Stomach (tissue), 9 donors: ENCODE results near the gene CSTF1. TPM values are rescaled to one million over a fixed set of nuclear protein-coding genes. Genes with fewer than 3 reads are reported as not detected.

Experiments
- DNase-seq, 2 donors: peaks; one replicate each; pipeline versions ENCODE4 v3.0.0 to v3.0.0-alpha.2; 2013 to 2019
- H3K27ac ChIP-seq, 5 donors: fragments of 200-600 bp in 4 of 5; sonication (generic) in 4 of 5; one replicate each; pipeline ENCODE4 v1.5.1; 2013 to 2019; ENCODE audit warnings: mild to moderate bottlenecking in 1 of 5, moderate library complexity in 1 of 5
- H3K27me3 ChIP-seq, 3 donors: fragments of 200-600 bp; sonication (generic); one replicate each; pipeline ENCODE4 v1.5.1; 2017 to 2019; ENCODE audit warnings: mixed run types in 1 of 3
- H3K36me3 ChIP-seq, 4 donors: fragments of 200-600 bp; sonication (generic); 1 replicate in 3 of 4; 2 replicates in 1 of 4; pipeline ENCODE4 v1.5.1; 2016 to 2019
- H3K4me1 ChIP-seq, 4 donors: fragments of 200-600 bp; sonication (generic); one replicate each; pipeline ENCODE4 v1.5.1; 2016 to 2019
- H3K4me3 ChIP-seq, 4 donors: fragments of 200-600 bp; sonication (generic) in 3 of 4; one replicate each; pipeline ENCODE4 v1.5.1; 2016 to 2019; ENCODE audit warnings: mild to moderate bottlenecking in 1 of 4
- H3K9me3 ChIP-seq, 4 donors: fragments of 200-600 bp; sonication (generic); one replicate each; pipeline ENCODE4 v1.5.1; 2016 to 2019
- EP300 ChIP-seq: sonication (generic); formaldehyde crosslinking; IDR thresholded peaks from one replicate; pipeline ENCODE4 v1.6.1; 2017; ENCODE audit warnings: antibody characterized with exemption
- POLR2A ChIP-seq, 4 donors: fragments of 450-650 bp; IDR thresholded peaks; one replicate each; pipeline ENCODE4 v1.6.1; 2016; ENCODE audit warnings: antibody characterized with exemption in 4 of 4, control low read depth in 2 of 4, mild to moderate bottlenecking in 1 of 4, moderate library complexity in 1 of 4
- POLR2AphosphoS5 ChIP-seq, 3 donors: sonication (generic); formaldehyde crosslinking; IDR thresholded peaks; one replicate each; pipeline ENCODE4 v1.6.1; 2016; ENCODE audit warnings: antibody characterized with exemption in 3 of 3
- WGBS, 5 donors: extraction: QIAGEN DNeasy Blood & Tissue Kit in 3 of 5; methylation state at CpG; one replicate each; pipeline versions ENCODE4 v1.1.5 to v1.1.7; 2013 to 2018; 5-methylcytosine and 5-hydroxymethylcytosine counted together
- intact Hi-C: fragments of 100-400 bp; cut with DNase I; formaldehyde crosslinking; loops from one replicate; pipeline ENCODE4 v1.15.1; 2023; ENCODE audit warnings: low total_unique reads
- polyA plus RNA-seq, 3 donors: library from polyadenylated mRNA; stranded (reverse); fragments of 200-250 nt; gene quantifications; one replicate each; pipeline ENCODE4 v1.2.3, GENCODE V29; 2013
- total RNA-seq, 5 donors: library from RNA; depleted of rRNA; stranded (reverse); fragments of >200 nt; gene quantifications; one replicate each; pipeline versions ENCODE4 v1.1.0 to v1.2.3, GENCODE V29; 2014 to 2016
- TF ChIP-seq, protein P1 (sequence below), 7 experiments: fragments of 450-650 bp in 4 of 7; fragments of 200-600 bp in 3 of 7; sonication (generic) in 3 of 7; IDR thresholded peaks; one replicate each; pipeline ENCODE4 v1.5.1; 2016 to 2019; ENCODE audit warnings: antibody characterized with exemption in 7 of 7, control low read depth in 2 of 7, mild to moderate bottlenecking in 1 of 7
- donor health status: healthy with polysubstance abuse.
- donor health status: Bipolar disorder and iron deficiency.
- donor health status: healthy.

Gene CSTF1
- total and polyA plus RNA-seq, 8 donors = 7.1 to 86.2 (median 17.1) TPM

DNA sequence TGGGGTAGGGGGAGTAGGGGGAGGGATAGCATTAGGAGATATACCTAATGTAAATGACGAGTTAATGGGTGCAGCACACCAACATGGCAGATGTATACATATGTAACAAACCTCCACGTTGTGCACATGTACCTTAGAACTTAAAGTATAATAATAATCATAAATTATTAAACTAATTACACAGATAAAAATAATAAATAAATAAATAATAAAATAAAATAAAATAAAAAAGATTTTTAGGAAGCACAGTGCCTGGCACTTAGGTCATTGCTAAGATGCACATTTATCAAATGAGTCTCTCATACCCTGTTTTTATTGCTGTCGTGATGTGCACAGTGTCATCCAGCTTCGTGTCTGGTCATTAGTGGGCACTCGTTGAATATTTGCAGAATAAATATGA lies 57.0 kb downstream of the CSTF1 start:
- no peak overlapping the region for H3K27ac ChIP-seq
- no peak for DNase-seq
- H3K4me3 ChIP-seq = no peak overlapping the region
- H3K4me1 ChIP-seq = no peaks in the 10 kb centered on the region
- intact Hi-C loops = no loop called here
- H3K27me3 ChIP-seq = peaks cover 0 to 14% (median 0%) of the 10 kb centered on the region in 3 donors
- no peaks in the 10 kb centered on the region for H3K36me3 ChIP-seq
- 88 to 94% (median 91%) methylated on average over 5 of the region's 5 CpGs for WGBS, 5 donors
- TF ChIP-seq POLR2AphosphoS5 (IDR thresholded peaks at IDR 0.05) (no peak), EP300 (no peak), POLR2A (IDR thresholded peaks at IDR 0.05) (no peak)
- TF ChIP-seq, protein P1, sequence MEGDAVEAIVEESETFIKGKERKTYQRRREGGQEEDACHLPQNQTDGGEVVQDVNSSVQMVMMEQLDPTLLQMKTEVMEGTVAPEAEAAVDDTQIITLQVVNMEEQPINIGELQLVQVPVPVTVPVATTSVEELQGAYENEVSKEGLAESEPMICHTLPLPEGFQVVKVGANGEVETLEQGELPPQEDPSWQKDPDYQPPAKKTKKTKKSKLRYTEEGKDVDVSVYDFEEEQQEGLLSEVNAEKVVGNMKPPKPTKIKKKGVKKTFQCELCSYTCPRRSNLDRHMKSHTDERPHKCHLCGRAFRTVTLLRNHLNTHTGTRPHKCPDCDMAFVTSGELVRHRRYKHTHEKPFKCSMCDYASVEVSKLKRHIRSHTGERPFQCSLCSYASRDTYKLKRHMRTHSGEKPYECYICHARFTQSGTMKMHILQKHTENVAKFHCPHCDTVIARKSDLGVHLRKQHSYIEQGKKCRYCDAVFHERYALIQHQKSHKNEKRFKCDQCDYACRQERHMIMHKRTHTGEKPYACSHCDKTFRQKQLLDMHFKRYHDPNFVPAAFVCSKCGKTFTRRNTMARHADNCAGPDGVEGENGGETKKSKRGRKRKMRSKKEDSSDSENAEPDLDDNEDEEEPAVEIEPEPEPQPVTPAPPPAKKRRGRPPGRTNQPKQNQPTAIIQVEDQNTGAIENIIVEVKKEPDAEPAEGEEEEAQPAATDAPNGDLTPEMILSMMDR (IDR thresholded peaks at IDR 0.05) = no peak
- H3K9me3 ChIP-seq = no peaks in the 10 kb centered on the region

DNA sequence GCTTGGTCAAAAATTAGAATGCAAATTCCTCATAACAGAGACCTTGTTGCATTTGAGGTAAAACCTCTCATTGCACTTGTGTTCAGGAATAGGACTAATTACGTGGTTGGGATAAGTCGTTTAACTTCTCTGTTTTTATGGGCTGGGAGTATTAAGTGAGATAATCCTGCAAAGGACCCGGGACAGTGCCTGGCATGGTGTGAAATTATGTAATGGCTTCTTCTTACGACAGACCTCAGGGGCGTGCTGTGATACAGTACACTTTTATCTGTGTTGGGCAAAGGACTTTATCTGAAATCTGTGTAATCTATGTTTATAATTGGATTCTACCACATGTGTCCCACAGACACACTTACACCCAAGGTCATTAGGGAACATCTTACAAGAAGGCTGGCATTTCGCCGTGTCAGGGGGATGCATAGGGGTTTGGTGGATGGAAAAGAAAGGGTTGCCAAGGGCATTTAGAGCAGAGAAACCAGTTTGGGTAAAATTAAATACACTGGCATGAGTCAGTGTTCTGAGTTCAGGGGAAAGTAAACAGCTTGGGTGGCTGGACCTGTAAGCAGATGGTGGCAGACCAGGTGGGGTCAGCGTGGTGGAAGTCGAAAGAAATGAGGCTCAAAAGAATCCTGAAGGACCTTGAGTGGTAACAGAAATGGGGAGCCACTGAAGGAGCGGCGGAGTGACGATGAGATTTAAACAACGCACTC lies 58.8 kb downstream of the CSTF1 start:
- intact Hi-C loops = no loop called here
- WGBS, 5 donors = 68 to 78% (median 73%) methylated on average over 13 of the region's 13 CpGs

DNA sequence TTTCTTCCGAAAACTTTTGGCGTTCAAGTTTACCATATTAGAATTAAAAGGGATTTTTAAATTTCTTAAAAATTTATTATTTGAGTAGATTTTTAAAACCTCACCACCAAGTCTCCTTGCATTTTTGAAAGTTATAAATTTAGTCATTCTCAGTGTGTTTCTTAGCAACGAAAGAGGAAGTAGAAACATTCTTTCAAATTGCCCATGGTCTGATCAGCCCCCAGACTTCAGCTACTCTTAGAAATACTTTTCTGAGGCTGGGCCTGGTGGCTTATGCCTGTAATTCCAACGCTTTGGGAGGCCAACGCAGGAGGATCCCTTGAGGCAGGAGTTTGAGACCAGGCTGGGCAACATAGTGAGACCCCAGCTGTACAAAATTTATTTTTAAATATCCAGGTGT lies 60.9 kb downstream of the CSTF1 start:
- Histone ChIP-seq H3K27me3 (no peaks in the 10 kb centered on the region), H3K4me3 (no peak overlapping the region), H3K4me1 (no peaks in the 10 kb centered on the region), H3K36me3 (peaks cover 0 to 1% (median 0%) of the 10 kb centered on the region in 4 donors), H3K27ac (no peak overlapping the region), H3K9me3 (no peaks in the 10 kb centered on the region)
- no peak for TF ChIP-seq EP300
- TF ChIP-seq, protein P1 (IDR thresholded peaks at IDR 0.05) = no peak
- TF ChIP-seq POLR2A (IDR thresholded peaks at IDR 0.05) = no peak
- TF ChIP-seq POLR2AphosphoS5 (IDR thresholded peaks at IDR 0.05) = no peak
- intact Hi-C loops = no loop called here
- 73 to 82% (median 79%) methylated on average over 5 of the region's 5 CpGs for WGBS, 5 donors
- DNase-seq = no peak

More for the DNA sequence above, 58.8 kb downstream of the CSTF1 start:
- H3K27ac ChIP-seq = no peak overlapping the region
- H3K27me3 ChIP-seq = no peaks in the 10 kb centered on the region
- DNase-seq = no peak
- TF ChIP-seq POLR2AphosphoS5 (IDR thresholded peaks at IDR 0.05) (no peak), EP300 (no peak), POLR2A (IDR thresholded peaks at IDR 0.05) (no peak)
- TF ChIP-seq, protein P1 (IDR thresholded peaks at IDR 0.05) = no peak
- H3K4me1 ChIP-seq = no peaks in the 10 kb centered on the region
- no peaks in the 10 kb centered on the region for H3K36me3 ChIP-seq
- no peak overlapping the region for H3K4me3 ChIP-seq
- H3K9me3 ChIP-seq = no peaks in the 10 kb centered on the region

DNA sequence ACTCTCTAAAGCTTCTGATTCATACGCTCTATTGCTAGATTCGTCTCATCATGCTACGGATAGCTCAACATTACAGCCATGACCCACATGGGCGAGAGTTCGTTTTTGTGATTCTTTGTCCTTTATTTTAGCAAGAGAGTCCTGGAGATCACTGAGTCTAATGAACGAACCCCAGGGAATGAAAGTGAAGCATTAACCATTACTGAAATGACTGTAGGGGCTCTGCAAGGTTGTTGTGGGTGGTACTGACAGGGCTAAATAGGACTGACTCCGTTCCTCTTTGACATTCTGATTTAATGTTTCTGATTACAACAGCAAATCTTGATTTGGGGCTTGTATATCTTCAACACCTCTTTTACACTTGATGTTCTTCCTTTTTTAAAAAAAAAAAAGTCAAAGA lies 62.3 kb downstream of the CSTF1 start:
- no peak overlapping the region for H3K4me3 ChIP-seq
- no peak overlapping the region for H3K27ac ChIP-seq
- no peak for DNase-seq
- no peaks in the 10 kb centered on the region for H3K27me3 ChIP-seq
- H3K4me1 ChIP-seq = no peaks in the 10 kb centered on the region
- peaks cover 0 to 8% (median 0%) of the 10 kb centered on the region in 4 donors for H3K36me3 ChIP-seq
- H3K9me3 ChIP-seq = no peaks in the 10 kb centered on the region
- TF ChIP-seq, protein P1 (IDR thresholded peaks at IDR 0.05) = no peak
- intact Hi-C loops = no loop called here
- 75 to 82% (median 78%) methylated on average over 7 of the region's 7 CpGs for WGBS, 5 donors

Other genes starting within 250 kb of the CSTF1 start
- not detected for gene MC3R, start 143.9 kb upstream of the CSTF1 start, total RNA-seq
- not detected for gene MC3R, start 143.9 kb upstream of the CSTF1 start, polyA plus RNA-seq
- 10 to 100 TPM; 11.3 to 33.8 (median 26.1) TPM for gene FAM210B, start 33.7 kb upstream of the CSTF1 start, total RNA-seq
- gene FAM210B, start 33.7 kb upstream of the CSTF1 start, polyA plus RNA-seq = 10 to 100 TPM; 32.5 to 42.6 (median 32.5) TPM
- 10 to 100 TPM in 2 of 5 donors, 1 to 10 TPM in 2, under 1 TPM in 1; 0.45 to 27.7 (median 7.0) TPM for gene AURKA, start 430 bp upstream of the CSTF1 start, total RNA-seq
- gene AURKA, start 430 bp upstream of the CSTF1 start, polyA plus RNA-seq = 1 to 10 TPM; 5.1 to 8.3 (median 6.7) TPM
- 1 to 10 TPM in 3 of 5 donors, under 1 TPM in 1, not detected in 1; 0.45 to 8.2 (median 4.2) TPM for gene CASS4, start 19.6 kb downstream of the CSTF1 start, total RNA-seq
- gene CASS4, start 19.6 kb downstream of the CSTF1 start, polyA plus RNA-seq = 1 to 10 TPM in 1 of 3 donors, under 1 TPM in 2; 0.23 to 1.6 (median 0.76) TPM
- 10 to 100 TPM in 3 of 5 donors, 1 to 10 TPM in 2; 5.5 to 62.5 (median 32.9) TPM for gene RTF2, start 76.0 kb downstream of the CSTF1 start, total RNA-seq
- 10 to 100 TPM; 58.5 to 87.5 (median 62.9) TPM for gene RTF2, start 76.0 kb downstream of the CSTF1 start, polyA plus RNA-seq
- under 1 TPM in 1 of 5 donors, not detected in 4; 0.73 TPM for gene FAM209A, start 132.1 kb downstream of the CSTF1 start, total RNA-seq
- gene FAM209A, start 132.1 kb downstream of the CSTF1 start, polyA plus RNA-seq = under 1 TPM in 2 of 3 donors, not detected in 1; 0.38 to 0.44 TPM
- not detected for gene FAM209B, start 140.6 kb downstream of the CSTF1 start, total RNA-seq
- under 1 TPM in 2 of 3 donors, not detected in 1; 0.75 to 0.78 TPM for gene FAM209B, start 140.6 kb downstream of the CSTF1 start, polyA plus RNA-seq
- 1 to 10 TPM in 1 of 5 donors, under 1 TPM in 2, not detected in 2; 0.18 to 2.0 (median 0.89) TPM for gene TFAP2C, start 236.7 kb downstream of the CSTF1 start, total RNA-seq
- gene TFAP2C, start 236.7 kb downstream of the CSTF1 start, polyA plus RNA-seq = 10 to 100 TPM in 1 of 3 donors, under 1 TPM in 1, not detected in 1; 0.12 to 10.9 TPM